SU-DHL-6 (cell line): ENCODE data around the gene CEP85.

Experiments used
- EZH2phosphoT487 ChIP-seq: fragments of 200-600 bp; sonication (generic), shearing (Covaris generic); conservative IDR thresholded peaks from 2 replicates; pipeline ENCODE4 v1.6.1; 2018; ENCODE audit warnings: mild to moderate bottlenecking, antibody characterized with exemption, low read length, moderate library complexity, mixed read lengths
- TF ChIP-seq, protein P1 (sequence below): fragments of 200-600 bp; sonication (generic); IDR thresholded peaks from one replicate; pipeline ENCODE4 v1.5.1; 2017; ENCODE audit warnings: antibody characterized with exemption, mild to moderate bottlenecking, low read length, moderate library complexity; ENCODE audit not compliant: insufficient read depth, poor library complexity, severe bottlenecking

DNA sequence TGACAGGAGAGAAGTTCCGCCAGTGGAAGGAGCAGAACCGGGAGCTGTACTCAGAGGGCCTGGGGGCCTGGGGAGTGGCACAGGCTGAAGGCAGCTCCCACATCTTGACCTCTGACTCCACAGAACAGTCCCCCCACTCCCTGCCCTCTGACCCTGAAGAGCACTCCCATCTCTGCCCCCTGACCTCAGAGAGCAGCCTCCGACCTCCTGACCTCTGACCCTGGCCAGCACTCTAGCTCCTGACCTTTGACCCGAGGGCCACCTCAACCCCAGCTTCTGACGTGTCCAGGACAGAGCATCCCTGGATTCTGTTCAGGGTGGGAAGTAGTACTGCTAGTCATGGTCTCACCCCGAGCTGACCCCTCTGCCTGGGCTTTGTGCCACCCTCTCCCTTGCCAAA is 44.7 kb upstream of the CEP85 start:
- TF ChIP-seq, protein P1, sequence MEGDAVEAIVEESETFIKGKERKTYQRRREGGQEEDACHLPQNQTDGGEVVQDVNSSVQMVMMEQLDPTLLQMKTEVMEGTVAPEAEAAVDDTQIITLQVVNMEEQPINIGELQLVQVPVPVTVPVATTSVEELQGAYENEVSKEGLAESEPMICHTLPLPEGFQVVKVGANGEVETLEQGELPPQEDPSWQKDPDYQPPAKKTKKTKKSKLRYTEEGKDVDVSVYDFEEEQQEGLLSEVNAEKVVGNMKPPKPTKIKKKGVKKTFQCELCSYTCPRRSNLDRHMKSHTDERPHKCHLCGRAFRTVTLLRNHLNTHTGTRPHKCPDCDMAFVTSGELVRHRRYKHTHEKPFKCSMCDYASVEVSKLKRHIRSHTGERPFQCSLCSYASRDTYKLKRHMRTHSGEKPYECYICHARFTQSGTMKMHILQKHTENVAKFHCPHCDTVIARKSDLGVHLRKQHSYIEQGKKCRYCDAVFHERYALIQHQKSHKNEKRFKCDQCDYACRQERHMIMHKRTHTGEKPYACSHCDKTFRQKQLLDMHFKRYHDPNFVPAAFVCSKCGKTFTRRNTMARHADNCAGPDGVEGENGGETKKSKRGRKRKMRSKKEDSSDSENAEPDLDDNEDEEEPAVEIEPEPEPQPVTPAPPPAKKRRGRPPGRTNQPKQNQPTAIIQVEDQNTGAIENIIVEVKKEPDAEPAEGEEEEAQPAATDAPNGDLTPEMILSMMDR = no peak
- no peak for TF ChIP-seq EZH2phosphoT487
